Measurements from ENCODE around the gene GRIK1. TPM values are rescaled to one million over a fixed set of nuclear protein-coding genes. Genes with fewer than 3 reads are reported as not detected.

The GRIK1 gene
- polyA plus RNA-seq, 1 donor from 2014 or later = 8.7 TPM

- no peaks in the 10 kb centered on the region for H3K79me2 ChIP-seq (replicated peaks; ENCODE audit: insufficient read depth, low read length)
These were observed 315.0 kb downstream of the GRIK1 start for GRCh38 chr21:29624776-29625175.

GRCh38 chr21:29621525-29621924, 318.3 kb downstream of the GRIK1 start:
- Histone ChIP-seq H4K20me1 (ENCODE audit: insufficient read depth) (no peaks in the 10 kb centered on the region), H3K9me3 (ENCODE audit: low read length) (no peaks in the 10 kb centered on the region), H3K79me2 (replicated peaks; ENCODE audit: insufficient read depth, low read length) (no peaks in the 10 kb centered on the region), H3K36me3 (ENCODE audit: insufficient read depth, low read length) (no peaks in the 10 kb centered on the region), H3K9ac (ENCODE audit: low read length) (no peak overlapping the region), H3K27me3 (ENCODE audit: insufficient read depth, low read depth, low read length) (no peaks in the 10 kb centered on the region), H3K27ac (ENCODE audit: low read length) (no peak overlapping the region), H3K9me2 (ENCODE audit: insufficient read depth, low read length) (no peaks in the 10 kb centered on the region), H2AFZ (ENCODE audit: low read depth, low read length) (no peak overlapping the region), H3K4me2 (ENCODE audit: low read length) (no peak overlapping the region), H3K4me3 (ENCODE audit: low read length) (no peak overlapping the region), H3F3A (ENCODE audit: insufficient read depth, low read length, poor library complexity, severe bottlenecking) (no peaks in the 10 kb centered on the region)
- TF ChIP-seq TAF1 (IDR thresholded peaks at IDR 0.05; ENCODE audit: low read depth) (no peak), MXI1 (conservative IDR thresholded peaks at IDR 0.05; ENCODE audit: poor library complexity, severe bottlenecking) (no peak), POLR2AphosphoS5 (IDR thresholded peaks at IDR 0.05) (no peak), SMC3 (conservative IDR thresholded peaks at IDR 0.05; ENCODE audit: poor library complexity) (no peak), RAD21 (conservative IDR thresholded peaks at IDR 0.05) (no peak), REST (IDR thresholded peaks at IDR 0.05; ENCODE audit: borderline replicate concordance) (no peak), CTCF (IDR thresholded peaks at IDR 0.05; ENCODE audit: poor library complexity, severe bottlenecking) (no peak)

More at GRCh38 chr21:29624776-29625175, 315.0 kb downstream of the GRIK1 start:
- H3K9me2 ChIP-seq (ENCODE audit: insufficient read depth, low read length) = no peaks in the 10 kb centered on the region
- no peak overlapping the region for H3K27ac ChIP-seq (ENCODE audit: low read length)
- H3K9me3 ChIP-seq (ENCODE audit: low read length) = no peaks in the 10 kb centered on the region
- H2AFZ ChIP-seq (ENCODE audit: low read depth, low read length) = no peak overlapping the region
- H3K27me3 ChIP-seq (ENCODE audit: insufficient read depth, low read depth, low read length) = no peaks in the 10 kb centered on the region
- TF ChIP-seq EZH2 (IDR thresholded peaks at IDR 0.05; ENCODE audit: borderline replicate concordance, insufficient read depth, low read length, poor library complexity, severe bottlenecking) = no peak
- TF ChIP-seq REST (IDR thresholded peaks at IDR 0.05; ENCODE audit: borderline replicate concordance) = no peak
- no peak for TF ChIP-seq CTCF (IDR thresholded peaks at IDR 0.05; ENCODE audit: poor library complexity, severe bottlenecking)
- no peak for TF ChIP-seq SMC3 (conservative IDR thresholded peaks at IDR 0.05; ENCODE audit: poor library complexity)
- no peak for TF ChIP-seq TAF1 (IDR thresholded peaks at IDR 0.05; ENCODE audit: low read depth)
- TF ChIP-seq MXI1 (conservative IDR thresholded peaks at IDR 0.05; ENCODE audit: poor library complexity, severe bottlenecking) = no peak
- TF ChIP-seq RAD21 (conservative IDR thresholded peaks at IDR 0.05) = no peak
- H3K9ac ChIP-seq (ENCODE audit: low read length) = no peak overlapping the region
- H3K4me3 ChIP-seq (ENCODE audit: low read length) = no peak overlapping the region
- H3K36me3 ChIP-seq (ENCODE audit: insufficient read depth, low read length) = no peaks in the 10 kb centered on the region
- no peaks in the 10 kb centered on the region for H3F3A ChIP-seq (ENCODE audit: insufficient read depth, low read length, poor library complexity, severe bottlenecking)
- no peaks in the 10 kb centered on the region for H4K20me1 ChIP-seq (ENCODE audit: insufficient read depth)
- H3K4me2 ChIP-seq (ENCODE audit: low read length) = no peak overlapping the region
